ENCODE data around the gene FPGS.
A peak's percentile ranks its signal among the peaks of the same experiment; 100 is the strongest.
"Not testable (repeated sequence)": the region's sequence is repeated elsewhere in the genome, so short reads cannot be mapped to it uniquely, and the experiment has no call there.

Gene FPGS

GRCh38 chr9:127802576-127803443, at the start of gene FPGS:
Gene FPGS, plus strand, starts transcription at chr9:127802882. Its CDS starts 43 bp downstream, at chr9:127802925.
- Histone ChIP-seq H3K4me1 (ENCODE audit: insufficient read depth, low read length) (peaks cover 8% of the 10 kb centered on the region; the same call in 1 of the 2 replicates), H3K4me3 (ENCODE audit: low read length) (peak within 1 kb of the TSS; percentile 89), H3K27ac (ENCODE audit: low read length) (peak within 1 kb of the TSS; percentile 89), H3K9ac (ENCODE audit: low read depth, low read length) (peak within 1 kb of the TSS; percentile 93), H3K27me3 (ENCODE audit: insufficient read depth, low read length) (no peaks in the 10 kb centered on the region), H3K36me3 (ENCODE audit: insufficient read depth, low read depth, low read length) (peaks cover 26% of the 10 kb centered on the region), H3K9me3 (ENCODE audit: insufficient read depth, low read depth, low read length) (no peaks in the 10 kb centered on the region)

- H3K4me1 ChIP-seq (ENCODE audit: insufficient read depth, low read length), result peaks cover 4% of the 10 kb centered on the region
- no peak overlapping the region for H3K27ac ChIP-seq (ENCODE audit: low read length)
- peaks cover 48% of the 10 kb centered on the region for H3K27me3 ChIP-seq (ENCODE audit: insufficient read depth, low read length)
- no peaks in the 10 kb centered on the region for H3K9me3 ChIP-seq (ENCODE audit: insufficient read depth, low read depth, low read length)
- no peak overlapping the region for H3K9ac ChIP-seq (ENCODE audit: low read depth, low read length)
- H3K4me3 ChIP-seq (ENCODE audit: low read length), result no peak overlapping the region
- peaks cover 19% of the 10 kb centered on the region for H3K36me3 ChIP-seq (ENCODE audit: insufficient read depth, low read depth, low read length)
Observed at GRCh38 chr9:127753148-127753547, 49.5 kb upstream of the FPGS start.

- Histone ChIP-seq H3K4me3 (ENCODE audit: low read length) (peak overlapping the region; percentile 71; the same call in 1 of the 2 replicates), H3K9ac (ENCODE audit: low read depth, low read length) (no peak overlapping the region)
Observed at GRCh38 chr9:127753622-127754021, 49.1 kb upstream of the FPGS start.

GRCh38 chr9:127754099-127755060, 48.3 kb upstream of the FPGS start:
- H3K9me3 ChIP-seq (ENCODE audit: insufficient read depth, low read depth, low read length), result no peaks in the 10 kb centered on the region
- H3K27ac ChIP-seq (ENCODE audit: low read length), result no peak overlapping the region
- peaks cover 4% of the 10 kb centered on the region for H3K4me1 ChIP-seq (ENCODE audit: insufficient read depth, low read length)
- H3K9ac ChIP-seq (ENCODE audit: low read depth, low read length), result peak overlapping the region; percentile 63; the same call in 1 of the 2 replicates
- peaks cover 10% of the 10 kb centered on the region for H3K36me3 ChIP-seq (ENCODE audit: insufficient read depth, low read depth, low read length)
- peaks cover 48% of the 10 kb centered on the region for H3K27me3 ChIP-seq (ENCODE audit: insufficient read depth, low read length)
- H3K4me3 ChIP-seq (ENCODE audit: low read length), result peak overlapping the region; percentile 71

More at GRCh38 chr9:127753622-127754021, 49.1 kb upstream of the FPGS start:
- peaks cover 17% of the 10 kb centered on the region for H3K36me3 ChIP-seq (ENCODE audit: insufficient read depth, low read depth, low read length)
- no peaks in the 10 kb centered on the region for H3K9me3 ChIP-seq (ENCODE audit: insufficient read depth, low read depth, low read length)
- H3K27me3 ChIP-seq (ENCODE audit: insufficient read depth, low read length), result peaks cover 48% of the 10 kb centered on the region
- H3K27ac ChIP-seq (ENCODE audit: low read length), result no peak overlapping the region
- H3K4me1 ChIP-seq (ENCODE audit: insufficient read depth, low read length), result peaks cover 4% of the 10 kb centered on the region

- H3K27ac ChIP-seq (ENCODE audit: low read length), result no peak overlapping the region
- H3K9me3 ChIP-seq (ENCODE audit: insufficient read depth, low read depth, low read length), result no peaks in the 10 kb centered on the region
- peak overlapping the region; percentile 79 for H3K4me3 ChIP-seq (ENCODE audit: low read length)
- peaks cover 5% of the 10 kb centered on the region; the same call in 1 of the 2 replicates for H3K36me3 ChIP-seq (ENCODE audit: insufficient read depth, low read depth, low read length)
- peaks cover 48% of the 10 kb centered on the region for H3K27me3 ChIP-seq (ENCODE audit: insufficient read depth, low read length)
- H3K4me1 ChIP-seq (ENCODE audit: insufficient read depth, low read length), result peaks cover 4% of the 10 kb centered on the region
- H3K9ac ChIP-seq (ENCODE audit: low read depth, low read length), result peak overlapping the region; percentile 66; the same call in 1 of the 2 replicates
Observed at GRCh38 chr9:127755061-127756060, 47.3 kb upstream of the FPGS start.

- no peaks in the 10 kb centered on the region for H3K36me3 ChIP-seq (ENCODE audit: insufficient read depth, low read depth, low read length)
- H3K9ac ChIP-seq (ENCODE audit: low read depth, low read length), result no peak overlapping the region
- peaks cover 4% of the 10 kb centered on the region for H3K4me1 ChIP-seq (ENCODE audit: insufficient read depth, low read length)
- no peak overlapping the region for H3K27ac ChIP-seq (ENCODE audit: low read length)
- no peak overlapping the region for H3K4me3 ChIP-seq (ENCODE audit: low read length)
- peaks cover 48% of the 10 kb centered on the region for H3K27me3 ChIP-seq (ENCODE audit: insufficient read depth, low read length)
- no peaks in the 10 kb centered on the region for H3K9me3 ChIP-seq (ENCODE audit: insufficient read depth, low read depth, low read length)
Observed at GRCh38 chr9:127756233-127756632, 46.4 kb upstream of the FPGS start.

GRCh38 chr9:127756776-127757175, 45.9 kb upstream of the FPGS start:
- not testable (repeated sequence) for H3K27ac ChIP-seq (ENCODE audit: low read length); H3K9me3 ChIP-seq (ENCODE audit: insufficient read depth, low read depth, low read length); H3K36me3 ChIP-seq (ENCODE audit: insufficient read depth, low read depth, low read length); H3K9ac ChIP-seq (ENCODE audit: low read depth, low read length); H3K4me3 ChIP-seq (ENCODE audit: low read length); H3K4me1 ChIP-seq (ENCODE audit: insufficient read depth, low read length)
- peaks cover 44% of the 10 kb centered on the region for H3K27me3 ChIP-seq (ENCODE audit: insufficient read depth, low read length)

- no peaks in the 10 kb centered on the region for H3K36me3 ChIP-seq (ENCODE audit: insufficient read depth, low read depth, low read length)
- H3K9ac ChIP-seq (ENCODE audit: low read depth, low read length), result no peak overlapping the region
- H3K9me3 ChIP-seq (ENCODE audit: insufficient read depth, low read depth, low read length), result no peaks in the 10 kb centered on the region
- H3K27me3 ChIP-seq (ENCODE audit: insufficient read depth, low read length), result peaks cover 24% of the 10 kb centered on the region
- H3K4me1 ChIP-seq (ENCODE audit: insufficient read depth, low read length), result peaks cover 13% of the 10 kb centered on the region
- H3K27ac ChIP-seq (ENCODE audit: low read length), result no peak overlapping the region
- H3K4me3 ChIP-seq (ENCODE audit: low read length), result no peak overlapping the region
Observed at GRCh38 chr9:127758843-127759242, 43.8 kb upstream of the FPGS start.

GRCh38 chr9:127761061-127761460, 41.6 kb upstream of the FPGS start:
- Histone ChIP-seq H3K9me3 (ENCODE audit: insufficient read depth, low read depth, low read length) (no peaks in the 10 kb centered on the region), H3K27ac (ENCODE audit: low read length) (no peak overlapping the region), H3K4me1 (ENCODE audit: insufficient read depth, low read length) (peaks cover 9% of the 10 kb centered on the region; the same call in 1 of the 2 replicates), H3K9ac (ENCODE audit: low read depth, low read length) (no peak overlapping the region), H3K27me3 (ENCODE audit: insufficient read depth, low read length) (peaks cover 7% of the 10 kb centered on the region), H3K4me3 (ENCODE audit: low read length) (no peak overlapping the region), H3K36me3 (ENCODE audit: insufficient read depth, low read depth, low read length) (no peaks in the 10 kb centered on the region)

- Histone ChIP-seq H3K4me3 (ENCODE audit: low read length) (no peak overlapping the region), H3K9ac (ENCODE audit: low read depth, low read length) (no peak overlapping the region), H3K9me3 (ENCODE audit: insufficient read depth, low read depth, low read length) (no peaks in the 10 kb centered on the region)
Observed at GRCh38 chr9:127761491-127761956, 41.2 kb upstream of the FPGS start.

More at GRCh38 chr9:127761491-127761956, 41.2 kb upstream of the FPGS start:
- Histone ChIP-seq H3K27ac (ENCODE audit: low read length) (no peak overlapping the region), H3K27me3 (ENCODE audit: insufficient read depth, low read length) (peaks cover 2% of the 10 kb centered on the region; the same call in 1 of the 2 replicates), H3K36me3 (ENCODE audit: insufficient read depth, low read depth, low read length) (no peaks in the 10 kb centered on the region), H3K4me1 (ENCODE audit: insufficient read depth, low read length) (peaks cover 9% of the 10 kb centered on the region; the same call in 1 of the 2 replicates)
